Small intestine (tissue), 7 donors: ENCODE results near the gene MAP1B. TPM values are rescaled to one million over a fixed set of nuclear protein-coding genes. Genes with fewer than 3 reads are reported as not detected.

Source experiments
- DNase-seq, 2 donors: peaks; one replicate each; pipeline versions ENCODE4 v3.0.0 to v3.0.0-alpha.2; 2013
- FAIRE-seq: peaks from 2 replicates; lab custom pipeline; 2012; peaks lifted over from hg19 to GRCh38; lab: Jason Lieb, UNC
- H3K27ac ChIP-seq, 3 donors: one replicate each; pipeline ENCODE4 v1.5.1; 2013; ENCODE audit warnings: low read length in 2 of 3, mild to moderate bottlenecking in 2 of 3, control low read depth in 1 of 3, inconsistent platforms in 1 of 3, low read depth in 1 of 3, moderate library complexity in 1 of 3
- H3K27me3 ChIP-seq, 3 donors: one replicate each; pipeline ENCODE4 v1.6.1; 2013; ENCODE audit warnings: low read length in 3 of 3, inconsistent platforms in 1 of 3; ENCODE audit not compliant: control insufficient read depth in 3 of 3, insufficient read depth in 3 of 3
- H3K36me3 ChIP-seq, 3 donors: one replicate each; pipeline ENCODE4 v1.6.1; 2013; ENCODE audit warnings: low read length in 3 of 3, inconsistent platforms in 1 of 3, low read depth in 1 of 3, mild to moderate bottlenecking in 1 of 3, moderate library complexity in 1 of 3; ENCODE audit not compliant: control insufficient read depth in 3 of 3, insufficient read depth in 2 of 3
- H3K4me1 ChIP-seq, 3 donors: one replicate each; pipeline ENCODE4 v1.6.1; 2013; ENCODE audit warnings: low read length in 2 of 3, inconsistent platforms in 1 of 3, low read depth in 1 of 3, mild to moderate bottlenecking in 1 of 3, moderate library complexity in 1 of 3; ENCODE audit not compliant: control insufficient read depth in 3 of 3, insufficient read depth in 2 of 3
- H3K4me3 ChIP-seq, 3 donors: one replicate each; pipeline ENCODE4 v1.5.1; 2013; ENCODE audit warnings: low read length in 3 of 3, control low read depth in 1 of 3, inconsistent platforms in 1 of 3, low read depth in 1 of 3, mild to moderate bottlenecking in 1 of 3, moderate library complexity in 1 of 3
- H3K9me3 ChIP-seq, 2 donors: one replicate each; pipeline ENCODE4 v1.6.1; 2013; ENCODE audit warnings: low read depth in 1 of 2, low read length in 1 of 2; ENCODE audit not compliant: control insufficient read depth in 2 of 2, insufficient read depth in 1 of 2
- WGBS, 3 donors: extraction: QIAGEN DNeasy Blood & Tissue Kit; methylation state at CpG; one replicate each; pipeline ENCODE4 v1.1.7; 2013; 5-methylcytosine and 5-hydroxymethylcytosine counted together
- polyA plus RNA-seq, 4 donors: library from polyadenylated mRNA; stranded (reverse) in 3 of 4; unstranded in 1 of 4; fragments of 200-250 nt in 3 of 4; fragments of 120-200 nt in 1 of 4; gene quantifications; one replicate each; pipeline versions ENCODE4 v1.2.1 to v1.2.3, GENCODE V29; 2013
- donor health status: healthy with polysubstance abuse.
- donor health status: control.
- donor health status: control.
- donor health status: Bipolar disorder and iron deficiency.
- donor health status: healthy.

MAP1B gene
- polyA plus RNA-seq, 4 donors, result 0.45 to 7.4 (median 2.7) TPM

- H3K4me3 ChIP-seq, result peak overlapping the region; percentile 37 to 59 (median 45)
- H3K9me3 ChIP-seq, result no peaks in the 10 kb centered on the region
- peak overlapping the region in 2 of 3 donors; percentile 45 to 52 for H3K27ac ChIP-seq
- H3K36me3 ChIP-seq, result no peaks in the 10 kb centered on the region
- FAIRE-seq, result no peak
- WGBS, 3 donors, result 1 to 4% (median 3%) methylated on average over 53 to 72 of the region's 72 CpGs
- H3K27me3 ChIP-seq, result peaks cover 8 to 37% (median 10%) of the 10 kb centered on the region in 3 donors
- H3K4me1 ChIP-seq, result peaks cover 0 to 3% (median 0%) of the 10 kb centered on the region in 3 donors
- DNase-seq, result peak in 1 of 2 donors; percentile 52
Observed at GRCh38 chr5:72108202-72109061, 1.2 kb downstream of the MAP1B start.

- Histone ChIP-seq H3K36me3 (no peaks in the 10 kb centered on the region), H3K4me3 (peak overlapping the region in 2 of 3 donors; percentile 37 to 59), H3K9me3 (no peaks in the 10 kb centered on the region), H3K27ac (peak overlapping the region in 1 of 3 donors; percentile 45), H3K27me3 (peaks cover 8 to 37% (median 10%) of the 10 kb centered on the region in 3 donors), H3K4me1 (peaks cover 0 to 3% (median 0%) of the 10 kb centered on the region in 3 donors)
- no peak for DNase-seq
- 2 to 4% (median 3%) methylated on average over 2 of the region's 2 CpGs for WGBS, 3 donors
- no peak for FAIRE-seq
Observed at GRCh38 chr5:72109062-72109411, 1.8 kb downstream of the MAP1B start.

GRCh38 chr5:72109625-72110024, 2.4 kb downstream of the MAP1B start:
- peaks cover 0 to 3% (median 0%) of the 10 kb centered on the region in 3 donors for H3K4me1 ChIP-seq
- H3K4me3 ChIP-seq, result peak overlapping the region in 1 of 3 donors; percentile 15
- H3K27me3 ChIP-seq, result peaks cover 8 to 37% (median 10%) of the 10 kb centered on the region in 3 donors
- no peak for FAIRE-seq
- H3K9me3 ChIP-seq, result no peaks in the 10 kb centered on the region
- no peak for DNase-seq
- WGBS, 3 donors, result 73 to 77% (median 75%) methylated on average over 10 of the region's 10 CpGs
- no peak overlapping the region for H3K27ac ChIP-seq
- no peaks in the 10 kb centered on the region for H3K36me3 ChIP-seq

DNA sequence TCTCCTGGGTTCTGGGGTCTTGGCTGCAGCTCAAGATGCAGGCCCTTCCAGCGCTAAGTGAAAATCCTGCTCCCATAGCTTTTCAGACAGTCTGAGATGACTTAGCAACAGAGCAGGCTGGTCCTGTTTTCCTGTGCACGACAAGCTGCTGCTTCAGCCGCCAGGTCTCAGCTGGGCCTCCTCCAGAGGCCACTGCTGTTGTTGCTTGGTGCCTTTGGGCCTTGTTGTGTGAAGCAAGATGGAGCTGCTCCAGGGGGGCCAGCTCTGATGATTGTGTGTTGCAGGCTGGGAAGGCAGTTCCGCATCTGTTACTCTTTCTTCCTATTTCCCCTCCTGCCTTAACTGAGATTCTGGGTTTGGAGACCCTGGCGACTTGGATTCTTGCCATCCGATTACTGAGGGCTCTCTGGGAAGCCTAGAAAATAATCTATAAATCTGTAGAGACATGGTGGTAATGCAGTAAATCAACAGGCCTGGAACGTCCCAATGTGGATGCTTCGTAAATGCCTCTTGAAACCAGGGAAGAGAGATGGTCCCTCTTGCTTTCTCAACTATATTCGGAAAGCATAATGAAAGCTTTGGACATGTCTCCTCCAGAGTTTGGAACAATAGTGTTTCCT, 3.2 kb downstream of the MAP1B start:
- H3K36me3 ChIP-seq, result no peaks in the 10 kb centered on the region
- DNase-seq, result no peak
- no peak overlapping the region for H3K4me3 ChIP-seq
- FAIRE-seq, result no peak
- 87 to 90% (median 88%) methylated on average over 9 of the region's 9 CpGs for WGBS, 3 donors
- H3K9me3 ChIP-seq, result no peaks in the 10 kb centered on the region
- H3K27ac ChIP-seq, result no peak overlapping the region
- H3K4me1 ChIP-seq, result peaks cover 0 to 3% (median 0%) of the 10 kb centered on the region in 3 donors
- peaks cover 8 to 37% (median 10%) of the 10 kb centered on the region in 3 donors for H3K27me3 ChIP-seq

- peaks cover 8 to 29% (median 8%) of the 10 kb centered on the region in 3 donors for H3K27me3 ChIP-seq
- WGBS, 3 donors, result 73 to 81% (median 78%) methylated on average over 1 of the region's 1 CpG
- DNase-seq, result no peak
- FAIRE-seq, result no peak
- H3K36me3 ChIP-seq, result no peaks in the 10 kb centered on the region
- no peak overlapping the region for H3K27ac ChIP-seq
- peaks cover 0 to 3% (median 0%) of the 10 kb centered on the region in 3 donors for H3K4me1 ChIP-seq
- H3K9me3 ChIP-seq, result no peaks in the 10 kb centered on the region
- no peak overlapping the region for H3K4me3 ChIP-seq
Observed at GRCh38 chr5:72112389-72112788, 5.1 kb downstream of the MAP1B start.

DNA sequence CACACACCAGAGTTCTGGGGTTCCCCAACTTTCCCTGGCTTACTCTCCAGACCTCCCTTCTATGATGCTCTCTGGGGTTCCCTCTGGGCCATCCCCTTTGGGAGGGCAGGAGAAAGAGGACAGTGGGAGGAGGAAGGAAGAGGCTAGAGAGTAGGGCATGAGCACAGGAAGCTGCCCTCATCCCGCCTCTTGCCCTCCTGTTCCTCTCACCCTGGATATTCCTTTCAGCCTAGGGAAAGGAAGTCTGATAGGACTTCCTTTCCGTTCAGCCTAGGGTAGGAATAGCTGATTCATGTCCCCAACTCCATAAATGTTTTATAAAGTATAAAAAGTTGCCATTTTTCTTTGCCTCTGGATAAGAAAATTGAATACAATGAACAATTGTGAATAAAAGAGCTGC, 7.4 kb downstream of the MAP1B start:
- Histone ChIP-seq H3K27ac (no peak overlapping the region), H3K4me3 (no peak overlapping the region), H3K4me1 (no peaks in the 10 kb centered on the region), H3K36me3 (no peaks in the 10 kb centered on the region), H3K9me3 (no peaks in the 10 kb centered on the region), H3K27me3 (peaks cover 0 to 10% (median 3%) of the 10 kb centered on the region in 3 donors)
- FAIRE-seq (no peak), DNase-seq (no peak)
- WGBS, 3 donors, result 69 to 79% (median 73%) methylated on average over 2 of the region's 2 CpGs

GRCh38 chr5:72115296-72115695, 8.0 kb downstream of the MAP1B start:
- H3K9me3 ChIP-seq, result no peaks in the 10 kb centered on the region
- no peaks in the 10 kb centered on the region for H3K4me1 ChIP-seq
- no peak overlapping the region for H3K4me3 ChIP-seq
- no peaks in the 10 kb centered on the region for H3K36me3 ChIP-seq
- no peak overlapping the region for H3K27ac ChIP-seq
- no peak for FAIRE-seq
- no peak for DNase-seq
- H3K27me3 ChIP-seq, result peaks cover 0 to 4% (median 2%) of the 10 kb centered on the region in 3 donors

DNA sequence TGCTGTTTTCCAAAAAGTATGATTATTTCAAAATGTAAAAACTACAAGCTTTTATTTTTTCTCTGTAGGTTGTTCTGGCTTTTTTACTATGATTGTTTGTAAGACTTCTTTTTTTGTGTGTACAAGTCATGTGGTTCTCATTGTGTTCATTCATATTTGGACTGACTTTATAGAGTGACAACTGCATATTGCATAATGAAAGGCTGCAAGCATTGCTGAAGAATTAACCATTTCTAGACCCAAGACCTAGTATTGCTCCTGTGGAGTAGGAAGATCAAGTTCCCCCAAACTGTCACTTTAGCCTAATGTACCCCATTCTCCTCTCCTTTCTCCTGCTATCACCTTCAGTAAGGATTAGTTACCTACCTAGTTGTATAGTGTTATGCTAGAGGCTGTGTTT, 10.0 kb downstream of the MAP1B start:
- Histone ChIP-seq H3K4me1 (no peaks in the 10 kb centered on the region), H3K9me3 (no peaks in the 10 kb centered on the region), H3K27me3 (no peaks in the 10 kb centered on the region), H3K27ac (no peak overlapping the region), H3K4me3 (no peak overlapping the region), H3K36me3 (no peaks in the 10 kb centered on the region)
- no peak for DNase-seq
- no peak for FAIRE-seq
